IMR-90 (cell line): Measurements from ENCODE around the gene ADIG. TPM values are rescaled to one million over a fixed set of nuclear protein-coding genes. Genes with fewer than 3 reads are reported as not detected.

Experiments used
- ATAC-seq: fragments of 200-7000 bp; cut with Tn5 transposase; 2 replicates; pipeline ENCODE4 v1.9.1; 2020; ENCODE audit warnings: low read depth, mild to moderate bottlenecking, moderate library complexity
- BruUV-seq: library from RNA; stranded (reverse); fragments of 400-500 nt; replicated peaks from 2 replicates; lab custom pipeline; 2021; lab: Mats Ljungman, UMichigan
- CTCF ChIA-PET: fragments of 300-600 bp; formaldehyde crosslinking; extraction: SDS; loops from one replicate; lab custom pipeline; 2021; ENCODE audit warnings: antibody characterized with exemption; lab: Yijun Ruan, JAX
- POLR2A ChIA-PET: fragments of 300-600 bp; sonication (Branson Sonifier 250); formaldehyde crosslinking; loops from one replicate; lab custom pipeline; 2022; ENCODE audit warnings: antibody characterized with exemption; ENCODE audit not compliant: unreplicated experiment; lab: Charles Lee
- DNase-seq: peaks from one replicate; pipeline ENCODE4 v3.0.0; 2013
- H2AFZ ChIP-seq: replicated peaks from 2 replicates; pipeline ENCODE3; 2013; ENCODE audit warnings: low read length, mild to moderate bottlenecking; ENCODE audit not compliant: poor library complexity
- H2AK5ac ChIP-seq: 2 replicates; pipeline ENCODE4 v1.6.1; 2013; ENCODE audit warnings: low read depth, low read length, inconsistent platforms
- H2AK9ac ChIP-seq: replicated peaks from 2 replicates; pipeline ENCODE3; 2013; ENCODE audit warnings: mild to moderate bottlenecking, low read depth, low read length, moderate library complexity; ENCODE audit not compliant: poor library complexity
- H2BK120ac ChIP-seq: 2 replicates; pipeline ENCODE4 v1.6.1; 2013; ENCODE audit warnings: low read depth, low read length, inconsistent platforms
- H2BK15ac ChIP-seq: 3 replicates; pipeline ENCODE4 v1.6.1; 2013; ENCODE audit warnings: low read depth, low read length, inconsistent platforms
- H2BK20ac ChIP-seq: 2 replicates; pipeline ENCODE4 v1.6.1; 2013; ENCODE audit warnings: low read depth, mild to moderate bottlenecking, inconsistent platforms, low read length, moderate library complexity
- H2BK5ac ChIP-seq: 2 replicates; pipeline ENCODE4 v1.6.1; 2013; ENCODE audit warnings: mild to moderate bottlenecking, low read depth, low read length, inconsistent platforms; ENCODE audit not compliant: poor library complexity, severe bottlenecking
- H3K14ac ChIP-seq: replicated peaks from 2 replicates; pipeline ENCODE4 v1.6.1; 2013; ENCODE audit warnings: low read depth, low read length, inconsistent platforms
- H3K18ac ChIP-seq: 2 replicates; pipeline ENCODE4 v1.6.1; 2013; ENCODE audit warnings: low read depth, low read length, control low read depth
- H3K23ac ChIP-seq: 2 replicates; pipeline ENCODE4 v1.6.1; 2013; ENCODE audit warnings: low read depth, low read length, inconsistent platforms
- H3K27ac ChIP-seq: 2 replicates; pipeline ENCODE4 v1.5.1; 2013; ENCODE audit warnings: mild to moderate bottlenecking, control low read depth, low read length; ENCODE audit not compliant: insufficient read depth
- H3K27me3 ChIP-seq: 2 replicates; pipeline ENCODE4 v1.6.1; 2013; ENCODE audit warnings: low read length; ENCODE audit not compliant: control insufficient read depth, insufficient read depth
- H3K36me3 ChIP-seq: 2 replicates; pipeline ENCODE4 v1.6.1; 2013; ENCODE audit warnings: low read length, mixed read lengths; ENCODE audit not compliant: control insufficient read depth, insufficient read depth
- H3K4ac ChIP-seq: 2 replicates; pipeline ENCODE4 v1.6.1; 2013; ENCODE audit warnings: low read depth, low read length, inconsistent platforms
- H3K4me1 ChIP-seq: 2 replicates; pipeline ENCODE4 v1.6.1; 2013; ENCODE audit warnings: low read length, mixed read lengths; ENCODE audit not compliant: control insufficient read depth, insufficient read depth
- H3K4me2 ChIP-seq: 2 replicates; pipeline ENCODE4 v1.6.1; 2013; ENCODE audit warnings: low read depth, mild to moderate bottlenecking, control low read depth, low read length, moderate library complexity
- H3K4me3 ChIP-seq: 2 replicates; pipeline ENCODE4 v1.5.1; 2013; ENCODE audit warnings: low read depth, mild to moderate bottlenecking, control low read depth, low read length, moderate library complexity; ENCODE audit not compliant: insufficient read depth
- H3K56ac ChIP-seq: 2 replicates; pipeline ENCODE4 v1.6.1; 2013; ENCODE audit warnings: low read length, inconsistent platforms; ENCODE audit not compliant: insufficient read depth; ENCODE audit errors: extremely low read depth
- H3K79me1 ChIP-seq, 2 experiments: 2 replicates each; pipeline ENCODE4 v1.6.1; 2013; ENCODE audit warnings: low read length in 2 of 2, inconsistent platforms in 1 of 2, low read depth in 1 of 2
- H3K9ac ChIP-seq: 2 replicates; pipeline ENCODE4 v1.6.1; 2013; ENCODE audit warnings: low read depth, low read length, control low read depth
- H3K9me1 ChIP-seq: 2 replicates; pipeline ENCODE4 v1.6.1; 2013; ENCODE audit warnings: low read length, inconsistent platforms; ENCODE audit not compliant: insufficient read depth
- H3K9me3 ChIP-seq: 2 replicates; pipeline ENCODE4 v1.6.1; 2013; ENCODE audit warnings: low read length; ENCODE audit not compliant: control insufficient read depth, insufficient read depth
- H4K20me1 ChIP-seq: 2 replicates; pipeline ENCODE4 v1.6.1; 2013; ENCODE audit warnings: low read length, inconsistent platforms; ENCODE audit not compliant: insufficient read depth
- H4K5ac ChIP-seq: 2 replicates; pipeline ENCODE4 v1.6.1; 2013; ENCODE audit warnings: mild to moderate bottlenecking, low read depth, low read length, control low read depth
- H4K8ac ChIP-seq, 2 experiments: 2 replicates each; pipeline ENCODE4 v1.6.1; 2013; ENCODE audit warnings: low read depth in 2 of 2, low read length in 2 of 2, control low read depth in 1 of 2, inconsistent platforms in 1 of 2
- H4K91ac ChIP-seq: 2 replicates; pipeline ENCODE4 v1.6.1; 2013; ENCODE audit warnings: low read depth, low read length, inconsistent platforms; ENCODE audit not compliant: insufficient read depth
- BHLHE40 ChIP-seq: fragments of 150-350 bp; IDR thresholded peaks from 2 replicates; pipeline ENCODE4 v1.6.1; 2016; ENCODE audit warnings: mild to moderate bottlenecking, low read depth, low read length
- CEBPB ChIP-seq: IDR thresholded peaks from 2 replicates; pipeline ENCODE4 v1.6.1; 2012; ENCODE audit warnings: low read depth, low read length, improper control_type of control experiment
- CHD1 ChIP-seq: IDR thresholded peaks from 2 replicates; pipeline ENCODE4 v1.6.1; 2012; ENCODE audit warnings: low read depth, low read length, improper control_type of control experiment
- CTCF ChIP-seq: conservative IDR thresholded peaks from 2 replicates; pipeline ENCODE4 v1.5.1; 2012; ENCODE audit warnings: mild to moderate bottlenecking, low read depth, low read length, improper control_type of control experiment
- ELK1 ChIP-seq: fragments of 150-350 bp; IDR thresholded peaks from 2 replicates; pipeline ENCODE4 v1.6.1; 2016; ENCODE audit warnings: low read depth, mild to moderate bottlenecking, low read length, moderate library complexity, borderline replicate concordance
- FOS ChIP-seq: fragments of 150-350 bp; IDR thresholded peaks from 2 replicates; pipeline ENCODE4 v1.6.1; 2016; ENCODE audit warnings: low read depth, low read length
- MAFK ChIP-seq: IDR thresholded peaks from 2 replicates; pipeline ENCODE4 v1.6.1; 2012; ENCODE audit warnings: low read depth, low read length, improper control_type of control experiment
- MXI1 ChIP-seq: IDR thresholded peaks from 2 replicates; pipeline ENCODE4 v1.6.1; 2012; ENCODE audit warnings: low read depth, mild to moderate bottlenecking, low read length, moderate library complexity, borderline replicate concordance
- NFE2L2 ChIP-seq: fragments of 150-350 bp; IDR thresholded peaks from 2 replicates; pipeline ENCODE4 v1.6.1; 2016; ENCODE audit warnings: low read depth, mild to moderate bottlenecking, low read length
- POLR2A ChIP-seq: IDR thresholded peaks from 2 replicates; pipeline ENCODE4 v1.6.1; 2012; ENCODE audit warnings: mild to moderate bottlenecking, low read depth, low read length
- RCOR1 ChIP-seq: IDR thresholded peaks from 2 replicates; pipeline ENCODE4 v1.6.1; 2012; ENCODE audit warnings: mild to moderate bottlenecking, low read length, improper control_type of control experiment; ENCODE audit not compliant: insufficient replicate concordance
- SMC3 ChIP-seq: fragments of 150-350 bp; IDR thresholded peaks from 2 replicates; pipeline ENCODE4 v1.6.1; 2016; ENCODE audit warnings: low read depth, mild to moderate bottlenecking, antibody characterized with exemption, low read length, moderate library complexity
- USF2 ChIP-seq: fragments of 150-350 bp; IDR thresholded peaks from 2 replicates; pipeline ENCODE4 v1.6.1; 2017; ENCODE audit warnings: mild to moderate bottlenecking, antibody characterized with exemption, low read length, low read depth
- WGBS, 2 experiments: methylation state at CpG; one replicate each; pipeline versions ENCODE4 v1.1.5 to v1.1.7; 2013; ENCODE audit warnings: missing lambda C conversion rate in 2 of 2; ENCODE audit not compliant: insufficient read length in 1 of 2; ENCODE audit errors: extremely low coverage in 2 of 2; 5-methylcytosine and 5-hydroxymethylcytosine counted together
- dilution Hi-C: fragments of 300-500 bp; cut with HindIII; formaldehyde crosslinking; loops from one replicate; pipeline ENCODE4 v1.14.3; 2018; ENCODE audit warnings: low sequenced_read_pairs; ENCODE audit not compliant: unreplicated experiment
- in situ Hi-C: fragments of 300-500 bp; cut with MboI; formaldehyde crosslinking; loops from 3 replicates; pipeline ENCODE4 v1.14.3; 2019; ENCODE audit warnings: low sequenced_read_pairs, inconsistent platforms, mixed read lengths
- intact Hi-C: fragments of 100-400 bp; cut with micrococcal nuclease; formaldehyde crosslinking; loops from 2 replicates; pipeline ENCODE4 v1.10.0; 2022
- polyA plus RNA-seq, 3 experiments: library from polyadenylated mRNA; depleted of rRNA; stranded (reverse); fragments of >200 nt; gene quantifications; 2 replicates each; pipeline ENCODE4 v1.2.3, GENCODE V29; 2012; ENCODE audit warnings: low replicate concordance in 1 of 3
- total RNA-seq: library from RNA; depleted of rRNA; stranded (reverse); fragments of >200 nt; gene quantifications from 2 replicates; pipeline ENCODE4 v1.2.3, GENCODE V29; 2012

The ADIG gene
- total and polyA plus RNA-seq, 2 of the 4 experiments (the other 2 are of a cell fraction) = not detected

- Histone ChIP-seq H4K20me1 (no peaks in the 10 kb centered on the region), H3K36me3 (peaks cover 23% of the 10 kb centered on the region), H2BK20ac (no peak overlapping the region), H3K23ac (no peak overlapping the region), H2BK5ac (no peak overlapping the region), H4K8ac (no peak overlapping the region), H2AK9ac (no peak overlapping the region), H3K4me3 (no peak overlapping the region), H3K9me3 (no peaks in the 10 kb centered on the region), H4K91ac (no peak overlapping the region), H3K9ac (no peak overlapping the region), H2BK120ac (no peak overlapping the region), H2BK15ac (no peak overlapping the region), H3K4me2 (no peak overlapping the region), H2AK5ac (no peak overlapping the region), H3K4me1 (no peaks in the 10 kb centered on the region), H4K5ac (no peak overlapping the region), H2AFZ (no peak overlapping the region), H3K27me3 (no peaks in the 10 kb centered on the region), H3K18ac (no peak overlapping the region), H3K56ac (no peak overlapping the region), H3K4ac (no peak overlapping the region), H3K79me1 (no peaks in the 10 kb centered on the region; a peak in 1 of 4 replicates), H3K27ac (no peak overlapping the region), H3K14ac (no peak overlapping the region), H3K9me1 (no peaks in the 10 kb centered on the region)
- in situ Hi-C loops (no loop called here), intact Hi-C loops (loop anchor here (5.0 kb wide), 1 partner anchor 35 kb away; no protein-coding TSS in a partner anchor), dilution Hi-C loops (no loop called here)
- POLR2A ChIA-PET = no interaction called here
- no CpG with 5 or more reads among the region's 2 CpGs for WGBS, 2 experiments
- CTCF ChIA-PET = no interaction called here
- DNase-seq (no peak), ATAC-seq (no peak)
- TF ChIP-seq MAFK (no peak), USF2 (no peak), MXI1 (no peak), SMC3 (no peak), CHD1 (no peak), NFE2L2 (no peak), CTCF (no peak), RCOR1 (no peak), FOS (no peak), CEBPB (no peak), ELK1 (no peak), POLR2A (no peak), BHLHE40 (no peak)
- BruUV-seq = no TSS peak
Measured at GRCh38 chr20:38557174-38557573, 23.8 kb upstream of the ADIG start.
